Hepatocyte (in vitro differentiated cells): ENCODE measurements around the gene MB21D2. TPM values are rescaled to one million over a fixed set of nuclear protein-coding genes. Genes with fewer than 3 reads are reported as not detected.

Source experiments
- DNase-seq: peaks from one replicate; pipeline ENCODE4 v3.0.0-alpha.2; 2016; ENCODE audit warnings: low spot score
- H2AFZ ChIP-seq: fragments of 200-600 bp; sonication (generic); 2 replicates; pipeline ENCODE4 v1.6.0; 2016; ENCODE audit warnings: antibody characterized with exemption, mild to moderate bottlenecking
- H3K27ac ChIP-seq: fragments of 200-600 bp; sonication (generic); 2 replicates; pipeline ENCODE4 v1.5.1; 2016; ENCODE audit warnings: mild to moderate bottlenecking
- H3K27me3 ChIP-seq: fragments of 200-600 bp; sonication (generic); 2 replicates; pipeline ENCODE4 v1.6.1; 2016
- H3K36me3 ChIP-seq: fragments of 200-600 bp; sonication (generic); replicated peaks from 2 replicates; pipeline ENCODE4 v1.5.1; 2016; ENCODE audit warnings: low read depth; ENCODE audit not compliant: insufficient read depth
- H3K4me1 ChIP-seq: fragments of 200-600 bp; sonication (generic); 2 replicates; pipeline ENCODE4 v1.5.1; 2016; ENCODE audit warnings: mild to moderate bottlenecking, moderate library complexity; ENCODE audit not compliant: insufficient read depth
- H3K4me2 ChIP-seq: fragments of 200-600 bp; sonication (generic); 2 replicates; pipeline ENCODE4 v1.6.0; 2016
- H3K4me3 ChIP-seq: fragments of 200-600 bp; sonication (generic); 2 replicates; pipeline ENCODE4 v1.5.1; 2016; ENCODE audit warnings: mild to moderate bottlenecking
- H3K79me2 ChIP-seq: fragments of 200-600 bp; sonication (generic); 2 replicates; pipeline ENCODE4 v1.6.0; 2017; ENCODE audit warnings: mild to moderate bottlenecking
- H3K9me2 ChIP-seq: fragments of 200-600 bp; sonication (generic); replicated peaks from 2 replicates; pipeline ENCODE4 v1.6.0; 2017; ENCODE audit warnings: mild to moderate bottlenecking; ENCODE audit not compliant: insufficient read depth
- H3K9me3 ChIP-seq: fragments of 200-600 bp; sonication (generic); 2 replicates; pipeline ENCODE4 v1.5.1; 2016; ENCODE audit warnings: low read depth, mild to moderate bottlenecking
- H4K20me1 ChIP-seq: fragments of 200-600 bp; sonication (generic); 2 replicates; pipeline ENCODE4 v1.6.0; 2016; ENCODE audit warnings: mild to moderate bottlenecking; ENCODE audit not compliant: insufficient read depth, poor library complexity, severe bottlenecking
- EZH2 ChIP-seq: fragments of 200-600 bp; sonication (generic); IDR thresholded peaks from 2 replicates; pipeline ENCODE4 v1.6.1; 2016; ENCODE audit warnings: antibody characterized with exemption, mild to moderate bottlenecking, borderline replicate concordance
- EZH2phosphoT487 ChIP-seq: fragments of 200-600 bp; sonication (generic); IDR thresholded peaks from one replicate; pipeline ENCODE4 v1.6.1; 2018; ENCODE audit warnings: antibody characterized with exemption, mild to moderate bottlenecking, low read depth, moderate library complexity; ENCODE audit not compliant: unreplicated experiment, severe bottlenecking
- WGBS: methylation state at CpG from one replicate; pipeline ENCODE4 v1.1.6; 2016; ENCODE audit warnings: low lambda C conversion rate; ENCODE audit errors: missing lambda C conversion rate; 5-methylcytosine and 5-hydroxymethylcytosine counted together
- polyA plus RNA-seq: library from polyadenylated mRNA; unstranded; fragments of >200 nt; fragmentation: Nextera tagmentation; extraction: Ambion mirVana; gene quantifications from 2 replicates; pipeline ENCODE4 v1.2.1, GENCODE V29; 2016
- total RNA-seq: library from RNA; depleted of rRNA; stranded (reverse); fragments of >200 nt; gene quantifications from 2 replicates; pipeline ENCODE4 v1.2.3, GENCODE V29; 2014
- TF ChIP-seq, protein P1 (sequence below): fragments of 200-600 bp; sonication (generic); IDR thresholded peaks from 2 replicates; pipeline ENCODE4 v1.5.1; 2016; ENCODE audit warnings: antibody characterized with exemption, mild to moderate bottlenecking; ENCODE audit not compliant: poor library complexity

MB21D2 gene
- total and polyA plus RNA-seq, 2 experiments from 2014 or later = 9.1 to 22.1 TPM

DNA sequence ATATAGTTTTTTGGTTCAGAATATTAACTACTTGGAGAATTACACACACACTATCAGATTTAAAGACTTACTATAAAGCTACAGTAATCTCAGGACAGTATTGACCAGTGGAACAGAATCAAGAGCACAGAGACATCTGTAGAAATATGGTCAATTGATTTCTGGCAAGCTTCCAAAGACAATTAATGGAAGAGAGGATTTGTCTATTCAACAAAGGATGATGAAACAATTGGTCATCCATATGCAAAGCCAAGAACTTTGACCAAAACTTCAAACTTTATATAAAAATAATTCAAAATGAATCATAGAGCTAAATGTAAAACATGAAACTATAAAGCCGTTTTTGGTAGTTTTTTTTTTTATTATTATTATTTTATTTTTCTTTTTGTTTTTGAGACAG lies 29.8 kb upstream of the MB21D2 start:
- TF ChIP-seq, protein P1, sequence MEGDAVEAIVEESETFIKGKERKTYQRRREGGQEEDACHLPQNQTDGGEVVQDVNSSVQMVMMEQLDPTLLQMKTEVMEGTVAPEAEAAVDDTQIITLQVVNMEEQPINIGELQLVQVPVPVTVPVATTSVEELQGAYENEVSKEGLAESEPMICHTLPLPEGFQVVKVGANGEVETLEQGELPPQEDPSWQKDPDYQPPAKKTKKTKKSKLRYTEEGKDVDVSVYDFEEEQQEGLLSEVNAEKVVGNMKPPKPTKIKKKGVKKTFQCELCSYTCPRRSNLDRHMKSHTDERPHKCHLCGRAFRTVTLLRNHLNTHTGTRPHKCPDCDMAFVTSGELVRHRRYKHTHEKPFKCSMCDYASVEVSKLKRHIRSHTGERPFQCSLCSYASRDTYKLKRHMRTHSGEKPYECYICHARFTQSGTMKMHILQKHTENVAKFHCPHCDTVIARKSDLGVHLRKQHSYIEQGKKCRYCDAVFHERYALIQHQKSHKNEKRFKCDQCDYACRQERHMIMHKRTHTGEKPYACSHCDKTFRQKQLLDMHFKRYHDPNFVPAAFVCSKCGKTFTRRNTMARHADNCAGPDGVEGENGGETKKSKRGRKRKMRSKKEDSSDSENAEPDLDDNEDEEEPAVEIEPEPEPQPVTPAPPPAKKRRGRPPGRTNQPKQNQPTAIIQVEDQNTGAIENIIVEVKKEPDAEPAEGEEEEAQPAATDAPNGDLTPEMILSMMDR = no peak
- no peak for TF ChIP-seq EZH2phosphoT487
- TF ChIP-seq EZH2 = no peak
- 88% methylated on average over 1 of the region's 1 CpG for WGBS
- Histone ChIP-seq H3K9me2 (no peaks in the 10 kb centered on the region), H2AFZ (no peak overlapping the region), H3K4me3 (no peak overlapping the region), H3K27me3 (no peaks in the 10 kb centered on the region), H3K4me2 (no peak overlapping the region), H3K36me3 (no peaks in the 10 kb centered on the region), H3K4me1 (peaks cover 4% of the 10 kb centered on the region), H4K20me1 (no peaks in the 10 kb centered on the region), H3K79me2 (no peaks in the 10 kb centered on the region), H3K27ac (no peak overlapping the region), H3K9me3 (no peaks in the 10 kb centered on the region)
- no peak for DNase-seq

GRCh38 chr3:192943393-192943792 lies 25.7 kb upstream of the MB21D2 start:
- Histone ChIP-seq H3K9me3 (no peaks in the 10 kb centered on the region), H3K9me2 (no peaks in the 10 kb centered on the region), H3K4me2 (no peak overlapping the region), H2AFZ (no peak overlapping the region), H3K4me3 (no peak overlapping the region), H3K4me1 (peaks cover 4% of the 10 kb centered on the region), H3K27ac (no peak overlapping the region), H4K20me1 (no peaks in the 10 kb centered on the region), H3K79me2 (no peaks in the 10 kb centered on the region), H3K27me3 (no peaks in the 10 kb centered on the region), H3K36me3 (no peaks in the 10 kb centered on the region)
- TF ChIP-seq EZH2phosphoT487 = no peak
- TF ChIP-seq EZH2 = no peak
- TF ChIP-seq, protein P1 = no peak
- no peak for DNase-seq
- 96% methylated on average over 2 of the region's 2 CpGs for WGBS

DNA sequence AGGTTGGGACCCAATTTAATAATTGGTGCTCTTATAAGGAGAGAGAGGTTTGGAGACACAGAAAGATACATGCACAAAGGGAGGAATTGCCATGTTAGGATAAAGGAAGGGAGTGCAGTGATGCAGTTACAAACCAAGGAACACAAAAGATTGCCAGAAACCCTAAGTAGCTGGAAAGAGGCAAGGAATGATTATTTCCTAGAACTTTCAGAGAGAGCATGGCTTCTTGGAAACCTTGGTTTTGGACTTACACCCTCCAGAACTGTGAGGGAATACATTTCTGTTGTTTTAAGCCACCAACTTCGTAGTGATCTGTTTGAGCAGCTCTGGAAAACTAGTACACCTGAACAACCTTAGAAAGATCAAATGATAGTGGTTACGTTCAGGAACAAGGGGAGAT lies 25.0 kb upstream of the MB21D2 start:
- Histone ChIP-seq H3K79me2 (no peaks in the 10 kb centered on the region), H3K9me2 (no peaks in the 10 kb centered on the region), H3K4me1 (peaks cover 4% of the 10 kb centered on the region), H3K4me2 (no peak overlapping the region), H3K4me3 (no peak overlapping the region), H4K20me1 (no peaks in the 10 kb centered on the region), H3K9me3 (no peaks in the 10 kb centered on the region), H3K36me3 (no peaks in the 10 kb centered on the region), H2AFZ (no peak overlapping the region), H3K27ac (no peak overlapping the region), H3K27me3 (no peaks in the 10 kb centered on the region)
- 73% methylated on average over 2 of the region's 2 CpGs for WGBS
- no peak for TF ChIP-seq EZH2
- TF ChIP-seq, protein P1 = no peak
- no peak for TF ChIP-seq EZH2phosphoT487
- no peak for DNase-seq

DNA sequence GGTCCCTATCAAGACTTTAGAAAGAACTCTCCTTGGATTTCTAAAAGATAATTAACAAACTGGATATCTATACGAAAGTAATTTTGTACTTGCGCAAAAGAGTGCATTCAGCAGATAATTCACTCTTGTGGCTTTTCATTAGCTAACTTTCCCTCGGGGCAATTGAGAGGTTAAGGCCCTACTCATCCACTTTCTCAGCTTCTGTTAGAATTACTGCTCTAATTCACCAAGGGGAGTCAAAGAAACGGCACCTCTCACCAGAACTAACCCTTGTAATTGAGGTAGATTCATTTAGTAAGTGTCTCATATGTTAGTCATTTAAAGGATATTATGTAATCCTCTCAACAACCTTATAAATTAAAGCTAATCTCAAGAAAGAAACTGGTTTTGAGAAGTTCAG lies 22.5 kb upstream of the MB21D2 start:
- no peaks in the 10 kb centered on the region for H4K20me1 ChIP-seq
- H3K27ac ChIP-seq = no peak overlapping the region
- H3K27me3 ChIP-seq = no peaks in the 10 kb centered on the region
- no peak for DNase-seq
- no peak for TF ChIP-seq EZH2
- TF ChIP-seq, protein P1 = no peak
- TF ChIP-seq EZH2phosphoT487 = no peak
- H3K9me3 ChIP-seq = no peaks in the 10 kb centered on the region
- no peaks in the 10 kb centered on the region for H3K79me2 ChIP-seq
- H3K4me1 ChIP-seq = no peaks in the 10 kb centered on the region
- WGBS = 61% methylated on average over 4 of the region's 4 CpGs
- H3K36me3 ChIP-seq = no peaks in the 10 kb centered on the region
- no peak overlapping the region for H3K4me2 ChIP-seq
- H2AFZ ChIP-seq = no peak overlapping the region
- H3K9me2 ChIP-seq = no peaks in the 10 kb centered on the region
- H3K4me3 ChIP-seq = no peak overlapping the region
